Stimulated activated naive CD4-positive, alpha-beta T cell (primary cell): ENCODE measurements around the gene IRF3.
"Not testable (repeated sequence)": the region's sequence is repeated elsewhere in the genome, so short reads cannot be mapped to it uniquely, and the experiment has no call there.

Experiments
- DNase-seq, 6 experiments: peaks; one replicate each; lab custom pipeline; 2025; lab: John Stamatoyannopoulos, UW

Gene IRF3

DNA sequence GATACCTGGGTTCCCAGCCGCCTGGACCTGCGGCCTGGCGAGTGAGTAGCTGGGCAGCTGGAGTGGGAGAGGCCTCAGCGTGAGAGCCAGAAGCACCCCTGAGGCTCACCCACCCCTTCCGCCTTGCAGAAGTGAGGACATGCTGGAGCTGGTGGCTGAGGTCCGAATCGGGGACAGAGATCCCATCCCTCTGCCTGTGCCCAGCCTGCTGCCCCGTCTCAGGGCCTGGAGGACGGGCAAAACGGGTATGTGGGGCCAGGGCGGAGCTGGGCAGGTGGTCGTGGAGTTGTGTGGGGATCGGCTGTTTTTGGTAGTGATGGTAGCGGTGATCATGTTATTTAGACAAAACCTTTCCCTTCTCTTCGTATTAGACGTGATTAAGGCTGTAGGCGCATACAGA is 19.1 kb downstream of the IRF3 start:
- DNase-seq: no peak

DNA sequence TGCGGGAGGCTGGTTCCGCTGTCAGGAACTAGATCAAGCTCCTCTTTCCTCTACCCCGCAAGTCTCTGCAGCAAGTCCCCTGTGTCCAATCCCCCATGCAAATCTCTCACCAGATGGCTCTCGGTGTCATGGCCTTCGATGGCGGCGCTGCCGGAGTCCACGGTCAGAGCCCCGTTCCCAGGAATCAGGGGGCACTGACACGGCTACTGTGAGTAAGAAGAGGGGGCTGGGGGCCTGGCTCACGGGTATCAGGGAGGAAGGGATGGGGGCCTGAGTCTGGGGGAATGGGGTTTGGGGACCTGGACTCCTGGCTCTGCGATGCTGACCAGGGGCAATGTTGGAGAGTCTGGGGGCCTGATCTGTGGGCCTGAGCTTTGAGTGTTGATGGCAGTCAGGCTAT is 19.7 kb downstream of the IRF3 start:
- no peak for DNase-seq

GRCh38 chr19:49645592-49645991 is 20.1 kb downstream of the IRF3 start:
- DNase-seq: no peak

DNA sequence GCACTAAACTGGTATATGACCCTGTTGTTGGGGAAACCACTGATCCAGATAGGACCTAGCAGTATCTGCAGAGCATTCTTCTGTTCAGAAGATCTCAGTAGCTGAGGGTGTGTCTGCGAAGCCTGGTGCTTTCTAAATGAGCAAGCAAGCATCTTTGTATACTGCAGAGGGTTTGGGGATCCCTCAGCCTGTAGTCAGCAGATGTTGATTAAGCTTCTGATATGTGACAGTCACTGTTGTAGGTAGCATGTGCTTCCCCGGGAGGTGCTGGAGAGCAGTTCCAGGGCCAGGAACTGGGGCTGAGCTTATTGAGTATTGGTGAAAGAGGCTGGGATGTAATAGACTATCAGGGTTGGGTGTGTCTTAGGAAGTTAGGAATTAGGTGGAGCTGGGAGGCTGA is 22.2 kb downstream of the IRF3 start:
- no peak for DNase-seq

DNA sequence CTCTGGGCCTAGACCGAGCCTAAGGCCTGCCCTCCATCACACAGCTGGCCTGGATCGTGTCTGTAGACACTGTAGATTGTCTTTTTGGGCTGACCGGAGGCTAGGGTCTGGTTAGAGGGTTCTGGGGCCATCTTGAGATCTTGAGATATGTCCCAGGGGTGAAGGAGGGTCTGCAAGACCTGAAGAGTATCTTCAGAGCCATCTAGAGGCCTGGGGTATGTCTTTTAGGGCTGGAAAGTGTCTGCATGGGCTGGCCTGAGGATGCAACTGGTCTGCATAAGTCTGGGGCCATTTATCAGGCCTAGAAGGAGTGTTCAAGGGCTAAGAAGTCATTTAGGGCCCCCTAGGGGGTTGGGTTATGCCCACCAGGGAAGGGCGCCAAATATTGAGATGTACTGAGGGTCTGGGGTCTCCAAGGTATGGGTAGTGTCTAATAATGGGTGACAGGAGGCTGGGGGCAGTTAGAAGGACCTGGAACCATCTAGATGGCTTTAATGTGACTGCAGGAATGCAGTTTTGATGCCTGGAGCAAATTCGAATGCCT is 23.1 kb downstream of the IRF3 start:
- no peak for DNase-seq

- peak; percentile 97 to 100 (median 99) for DNase-seq
These were observed 23.8 kb downstream of the IRF3 start, which contains the start of gene SCAF1 for GRCh38 chr19:49641688-49642491. Gene SCAF1 (plus strand): TSS chr19:49642209. CDS start chr19:49645027, 2,818 bp downstream.

DNA sequence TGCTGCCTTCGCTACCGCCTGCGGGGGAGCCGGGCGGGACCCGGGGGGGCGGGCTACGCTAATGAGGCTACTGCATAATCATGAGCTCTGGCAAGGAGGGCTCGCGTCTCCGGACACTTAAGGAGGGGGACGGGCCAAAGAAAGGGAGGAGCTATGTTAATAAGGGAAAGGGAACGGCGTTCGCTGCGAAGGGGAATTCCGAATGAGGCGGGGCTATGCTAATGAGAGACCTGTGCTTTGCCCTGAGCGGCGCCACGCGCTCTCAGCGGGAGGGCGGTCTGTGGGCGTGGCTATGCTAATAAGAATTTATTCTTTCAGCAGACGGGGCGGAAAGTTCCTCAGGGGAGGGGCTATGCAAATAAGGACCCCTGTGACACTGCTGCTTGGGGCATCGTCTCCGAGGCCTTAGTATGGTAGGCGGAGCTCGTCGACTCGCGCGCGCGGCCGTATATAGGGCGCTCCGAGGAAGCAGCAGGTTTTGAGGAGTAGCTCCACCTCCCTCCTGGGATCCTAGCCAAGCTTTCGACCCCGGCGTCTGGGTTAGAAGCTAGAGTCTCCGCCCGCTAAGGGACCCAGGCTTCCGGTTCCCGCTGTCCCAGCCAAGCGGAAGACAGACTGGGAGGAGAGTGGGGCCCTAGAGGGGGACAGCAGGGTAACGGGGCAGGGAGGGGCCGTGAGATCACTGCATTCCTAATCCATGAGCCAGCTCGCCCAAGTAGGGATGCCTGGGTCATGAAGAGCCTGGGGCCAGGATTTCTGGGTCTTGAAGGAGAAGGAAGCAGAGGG is 25.4 kb downstream of the IRF3 start, which contains the start of gene RRAS:
TSS of gene RRAS (minus strand) at position 31 of the 786 bp plus-strand sequence. CDS start 45 bp downstream, outside the sequence.
- peak; percentile 94 to 100 (median 99) for DNase-seq

DNA sequence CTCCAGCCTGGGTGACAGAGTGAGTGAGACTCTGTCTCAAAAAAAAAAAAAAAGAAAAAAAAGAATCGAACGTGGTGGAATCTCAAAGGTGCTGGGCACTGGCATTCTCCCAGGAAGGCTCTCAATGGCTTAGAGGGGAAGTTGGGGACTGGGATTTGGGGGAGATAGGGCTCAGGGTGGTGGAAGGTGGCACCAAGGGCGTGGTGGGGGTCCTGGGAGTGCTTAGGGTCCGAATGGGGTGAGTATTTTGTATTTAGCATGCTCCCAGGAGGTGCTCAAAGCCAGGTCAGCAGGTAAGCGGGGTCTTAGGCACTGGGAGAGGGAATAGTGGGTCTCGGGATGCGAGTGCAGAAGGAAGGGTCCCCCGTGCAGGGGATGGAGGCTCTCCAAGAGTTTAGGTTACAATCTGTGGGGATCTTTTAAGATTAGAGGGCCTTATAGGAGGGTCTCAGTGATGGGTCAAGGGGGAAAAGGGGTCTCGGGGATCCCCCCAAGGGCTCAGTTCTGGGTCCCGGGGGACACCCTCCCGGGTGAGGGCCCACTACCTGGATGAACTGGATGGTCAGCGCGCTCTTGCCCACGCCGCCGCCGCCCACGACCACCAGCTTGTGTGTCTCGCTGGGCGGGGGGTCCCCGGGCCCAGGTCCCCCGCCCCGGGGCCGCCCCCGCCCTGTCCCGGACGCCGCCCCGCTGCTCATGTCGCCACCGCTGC is 26.1 kb downstream of the IRF3 start:
- peak in 3 of 6 experiments; percentile 35 to 61 (median 38) for DNase-seq

DNA sequence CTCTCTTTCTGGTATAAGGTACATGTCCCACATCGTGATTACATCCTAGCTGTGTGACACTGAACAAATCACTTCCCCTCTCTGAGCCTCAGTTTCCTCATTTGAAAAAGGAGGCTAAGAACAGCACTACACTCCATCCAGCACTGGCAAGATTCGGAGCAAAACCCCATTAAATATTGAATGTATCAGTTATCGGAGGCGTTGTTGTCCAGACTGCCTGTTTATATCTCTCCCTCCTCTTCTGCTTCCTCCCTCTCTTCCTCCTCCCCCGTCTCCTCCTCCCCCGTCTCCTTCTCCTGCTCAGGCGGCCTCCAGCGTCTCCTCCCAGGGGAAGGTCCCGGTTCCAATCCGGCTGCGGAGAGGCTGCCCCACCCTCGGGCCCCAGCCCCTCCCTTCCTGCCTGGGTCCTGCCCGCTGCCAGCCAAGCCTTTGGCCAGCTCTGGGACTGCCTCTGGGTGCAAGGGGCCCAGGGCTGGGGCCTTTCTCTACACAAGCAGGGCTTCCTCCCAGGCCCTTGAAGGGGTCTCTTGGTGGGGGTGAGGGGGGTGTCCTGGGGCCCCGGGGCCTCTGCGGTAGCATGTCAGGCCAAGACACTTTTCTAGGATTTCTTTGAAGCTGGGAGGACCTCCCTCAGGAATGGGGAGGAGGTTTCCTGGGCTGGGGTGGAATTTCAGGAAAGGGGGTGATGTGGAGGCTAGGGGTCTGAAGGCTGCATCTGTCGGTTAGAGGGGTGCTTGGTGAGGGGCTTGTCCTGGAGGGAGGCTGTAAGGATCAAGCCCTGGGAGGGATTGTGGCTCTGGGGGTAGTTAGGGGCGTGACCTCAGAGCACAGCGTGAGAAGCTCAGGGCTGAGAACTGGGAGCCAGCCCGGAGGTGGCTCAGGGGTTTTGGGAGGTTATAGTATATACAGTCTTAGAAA is 27.6 kb downstream of the IRF3 start:
- DNase-seq: no peak

GRCh38 chr19:49636233-49636932 is 29.3 kb downstream of the IRF3 start:
- DNase-seq: no peak

DNA sequence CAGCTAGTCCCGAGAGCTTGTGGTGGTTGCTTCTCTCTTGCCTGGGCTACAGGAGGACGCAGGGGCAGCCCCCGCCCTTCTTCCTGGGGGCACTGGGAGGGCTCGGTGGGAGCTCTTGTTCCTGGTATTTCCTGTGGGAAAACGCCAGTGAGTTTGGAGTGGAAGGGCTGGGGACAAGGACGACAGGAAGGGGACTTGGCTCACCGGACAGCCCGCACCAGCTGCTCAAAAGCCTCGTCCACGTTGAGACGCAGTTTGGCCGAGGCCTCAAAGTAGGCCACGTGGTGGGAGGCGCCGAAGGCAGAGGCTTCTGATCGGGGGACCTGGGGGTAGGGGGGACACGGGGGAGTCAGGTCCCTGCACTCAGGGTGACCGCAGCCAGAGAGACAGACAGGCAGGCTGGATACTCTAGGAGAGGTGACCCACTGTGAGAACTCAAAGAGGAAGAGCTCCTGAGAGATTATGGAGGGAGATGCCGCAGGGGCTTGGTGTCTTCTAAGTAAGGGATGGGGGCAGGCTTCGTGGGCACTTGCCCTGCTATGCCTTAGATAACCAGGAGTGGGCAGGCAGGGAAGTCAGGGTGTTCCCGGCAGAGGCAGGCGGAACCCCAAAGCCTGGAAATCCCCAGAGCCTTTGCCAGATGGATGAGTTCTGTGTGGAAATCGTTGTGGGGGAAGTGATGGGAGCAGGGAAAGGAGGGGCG is 30.0 kb downstream of the IRF3 start:
- no peak for DNase-seq

DNA sequence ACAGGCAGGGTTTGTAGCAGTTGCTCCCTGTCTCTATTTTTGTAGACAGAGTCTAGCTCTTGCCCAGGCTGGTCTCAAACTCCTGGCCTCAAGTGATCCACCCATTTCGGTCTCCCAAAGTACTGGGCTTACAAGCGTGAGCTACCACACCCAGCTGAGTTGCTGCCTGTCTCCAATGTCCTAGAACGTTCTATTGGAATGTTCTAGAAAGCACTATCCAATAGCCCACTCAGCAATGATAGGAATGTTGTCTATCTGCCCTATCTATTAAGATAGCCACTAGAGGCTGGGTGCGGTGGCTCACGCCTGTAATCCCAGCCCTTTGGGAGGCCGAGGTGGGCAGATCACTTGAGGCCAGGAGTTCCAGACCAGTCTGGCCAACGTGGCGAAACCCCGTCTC is 32.4 kb downstream of the IRF3 start:
- not testable (repeated sequence) for DNase-seq

GRCh38 chr19:49632576-49632975 is 33.1 kb downstream of the IRF3 start:
- no peak for DNase-seq

DNA sequence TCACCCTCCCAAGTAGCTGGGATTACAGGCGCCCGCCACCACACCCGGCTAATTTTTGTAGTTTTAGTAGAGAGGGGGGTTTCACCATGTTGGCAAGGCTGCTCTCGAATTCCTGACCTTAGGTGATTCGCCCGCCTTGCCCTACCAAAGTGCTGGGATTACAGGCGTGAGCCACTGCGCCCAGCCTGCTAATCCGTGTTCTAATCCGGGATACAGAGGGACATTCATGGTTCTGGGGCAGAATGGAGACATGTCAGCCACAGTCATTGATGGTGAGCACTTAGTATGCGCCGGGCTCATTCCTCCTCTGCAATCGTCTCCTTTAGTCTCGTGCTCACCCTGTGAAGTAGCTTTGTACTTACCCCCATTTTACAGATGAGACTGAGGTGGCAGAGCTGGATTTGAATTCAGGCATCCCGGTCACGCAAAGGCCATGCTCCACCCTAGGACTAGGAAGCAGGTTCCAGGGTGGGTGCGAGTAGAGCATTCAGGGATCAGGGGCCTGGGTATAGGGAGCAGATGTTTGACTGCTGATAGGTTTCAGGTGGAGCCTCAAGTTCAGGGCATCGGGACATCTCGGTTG is 34.0 kb downstream of the IRF3 start:
- no peak for DNase-seq

DNA sequence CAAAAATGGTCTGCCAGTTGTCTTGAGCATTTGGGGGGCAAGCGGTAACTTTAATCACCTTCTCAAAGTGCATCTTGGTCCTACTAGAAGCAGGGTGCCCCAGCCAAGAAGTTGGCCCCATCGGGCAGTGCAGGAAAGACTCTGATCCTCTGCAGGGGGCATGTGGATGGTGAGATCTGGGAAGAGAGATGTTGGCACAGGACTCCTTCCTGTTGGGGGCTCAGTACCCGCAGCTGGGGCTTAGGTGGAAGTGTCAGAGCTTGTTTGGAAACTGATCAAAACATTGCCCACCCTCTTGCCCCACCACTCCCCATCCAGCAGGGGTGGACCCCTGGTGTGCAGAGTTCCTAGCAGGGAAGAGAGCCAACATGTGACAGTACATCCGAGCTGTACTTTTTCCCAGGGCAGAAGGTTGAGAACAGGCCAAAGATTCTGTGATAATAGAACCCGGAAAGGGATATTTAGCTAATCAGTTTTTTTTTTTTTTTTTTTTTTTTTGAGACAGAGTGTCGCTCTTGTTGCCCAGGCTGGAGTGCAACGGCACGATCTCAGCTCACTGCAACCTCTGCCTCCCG is 34.6 kb downstream of the IRF3 start:
- no peak for DNase-seq

- DNase-seq: no peak
These were observed 36.0 kb downstream of the IRF3 start for GRCh38 chr19:49629659-49630058.

- DNase-seq: no peak
These were observed 39.4 kb downstream of the IRF3 start for GRCh38 chr19:49626226-49626625.

DNA sequence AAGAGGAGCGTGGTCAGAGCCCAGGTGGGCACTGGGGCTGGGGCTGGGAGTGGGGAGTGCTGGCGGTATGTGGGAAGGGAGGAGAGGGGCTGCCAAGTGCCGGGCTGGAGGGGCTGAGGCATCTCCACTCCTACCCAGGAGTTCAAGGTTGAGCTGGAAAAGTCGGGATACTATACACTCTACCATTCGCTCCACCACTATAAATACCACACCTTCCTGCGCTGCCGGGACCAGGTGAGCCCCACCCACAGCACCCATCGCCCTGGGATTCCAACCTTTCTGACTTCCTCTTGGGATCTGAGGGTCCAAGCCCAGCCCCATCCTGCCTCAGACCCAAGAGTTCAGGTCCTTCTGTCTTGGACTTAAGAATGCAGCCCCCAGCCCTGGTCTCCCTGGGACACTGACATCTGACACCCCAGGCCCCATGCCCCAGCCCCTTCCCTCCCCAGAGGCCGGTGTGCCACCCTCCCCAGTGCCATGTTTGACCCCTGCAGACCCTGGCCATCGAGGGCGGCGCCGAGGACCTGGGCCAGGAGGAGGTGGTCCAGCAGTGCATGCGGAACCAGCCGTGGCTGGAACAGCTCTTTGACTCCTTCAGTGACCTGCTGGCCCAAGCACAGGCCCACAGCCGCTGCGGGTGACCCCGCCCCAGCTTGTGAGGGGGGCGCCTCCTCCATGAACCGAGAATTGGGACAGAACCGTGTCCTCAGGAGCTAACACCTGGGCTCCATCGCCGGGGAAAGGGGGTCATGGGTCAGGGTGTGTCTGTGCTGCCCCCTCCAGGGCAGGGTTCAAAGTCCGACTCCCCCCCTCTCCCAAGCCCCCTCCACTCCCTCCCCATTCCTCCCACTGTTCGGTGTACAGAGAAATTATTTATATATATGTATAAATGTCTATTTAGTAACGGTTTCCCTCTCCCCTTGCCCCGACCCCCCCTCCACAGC is 40.4 kb downstream of the IRF3 start:
- no peak for DNase-seq
